ENCODE results near the gene HYAL4. TPM values are rescaled to one million over a fixed set of nuclear protein-coding genes. Genes with fewer than 3 reads are reported as not detected.
"Not testable (repeated sequence)": the region's sequence is repeated elsewhere in the genome, so short reads cannot be mapped to it uniquely, and the experiment has no call there.

The HYAL4 gene
- not detected in 2 replicates for total RNA-seq (2014; rRNA removed; shearing (Covaris generic))

DNA sequence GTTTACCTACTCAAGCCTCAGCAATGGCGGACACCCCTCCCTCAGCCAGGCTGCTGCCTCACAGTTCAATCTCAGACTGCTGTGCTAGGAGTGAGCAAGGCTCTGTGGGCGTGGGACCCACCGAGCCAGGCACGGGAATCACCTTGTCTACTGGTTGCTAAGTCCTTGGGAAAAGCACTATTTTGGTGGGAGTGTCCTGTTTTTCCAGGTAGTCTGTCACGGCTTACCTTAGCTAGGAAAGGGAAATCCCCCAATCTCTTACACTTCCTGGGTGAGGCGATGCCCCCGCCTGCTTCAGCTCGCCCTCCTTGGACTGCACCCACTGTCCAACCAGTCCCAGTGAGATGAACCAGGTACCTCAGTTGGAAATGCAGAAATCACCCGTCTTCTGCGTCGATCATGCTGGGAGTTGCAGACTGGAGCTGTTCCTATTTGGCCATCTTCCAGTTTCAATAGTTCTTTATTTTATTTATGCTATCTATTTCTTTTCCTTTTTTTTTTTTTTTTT is at the start of gene HYAL4:
HYAL4 (plus strand) TSS at position 458 of the 508 bp plus-strand sequence. CDS start 23,105 bp downstream, outside the sequence.
- no peaks in the 10 kb centered on the region for H3K27me3 ChIP-seq
- H3K27ac ChIP-seq: no peak within 1 kb of the TSS
- DNase-seq: no peak
- no peaks in the 10 kb centered on the region for H3K36me3 ChIP-seq
- no peaks in the 10 kb centered on the region for H3K9me3 ChIP-seq (replicated peaks)
- no peak within 1 kb of the TSS for H3K4me3 ChIP-seq
- H3K4me1 ChIP-seq: no peaks in the 10 kb centered on the region; the same call in 1 of the 2 replicates

- Histone ChIP-seq H3K9me3 (replicated peaks) (no peaks in the 10 kb centered on the region), H3K27me3 (no peaks in the 10 kb centered on the region), H3K4me1 (peaks cover 12% of the 10 kb centered on the region), H3K36me3 (no peaks in the 10 kb centered on the region), H3K27ac (no peak overlapping the region), H3K4me3 (no peak overlapping the region)
- DNase-seq: no peak
Observed at GRCh38 chr7:123795917-123796316, 49.1 kb upstream of the HYAL4 start.

DNA sequence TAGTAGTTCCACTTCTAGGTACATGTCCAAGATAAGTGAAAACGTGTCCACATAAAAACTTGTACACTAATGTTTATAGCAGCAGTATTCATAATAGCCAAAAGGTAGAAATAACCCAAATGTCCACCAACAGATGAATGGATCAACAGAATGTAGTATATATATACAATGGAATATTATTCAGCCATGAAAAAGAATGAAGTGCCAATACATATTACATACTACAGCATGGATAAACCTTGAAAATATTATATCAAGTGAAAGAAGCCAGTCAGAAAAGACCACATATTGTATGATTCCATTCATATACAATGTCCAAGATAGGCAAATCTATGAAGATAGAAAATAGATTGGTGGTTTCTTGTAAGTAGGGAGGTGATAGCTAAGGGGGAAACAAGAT is 48.4 kb upstream of the HYAL4 start:
- no peak overlapping the region for H3K27ac ChIP-seq
- H3K9me3 ChIP-seq (replicated peaks): no peaks in the 10 kb centered on the region
- no peak for DNase-seq
- no peak overlapping the region for H3K4me3 ChIP-seq
- H3K27me3 ChIP-seq: no peaks in the 10 kb centered on the region
- H3K4me1 ChIP-seq: peaks cover 12% of the 10 kb centered on the region
- no peaks in the 10 kb centered on the region for H3K36me3 ChIP-seq

DNA sequence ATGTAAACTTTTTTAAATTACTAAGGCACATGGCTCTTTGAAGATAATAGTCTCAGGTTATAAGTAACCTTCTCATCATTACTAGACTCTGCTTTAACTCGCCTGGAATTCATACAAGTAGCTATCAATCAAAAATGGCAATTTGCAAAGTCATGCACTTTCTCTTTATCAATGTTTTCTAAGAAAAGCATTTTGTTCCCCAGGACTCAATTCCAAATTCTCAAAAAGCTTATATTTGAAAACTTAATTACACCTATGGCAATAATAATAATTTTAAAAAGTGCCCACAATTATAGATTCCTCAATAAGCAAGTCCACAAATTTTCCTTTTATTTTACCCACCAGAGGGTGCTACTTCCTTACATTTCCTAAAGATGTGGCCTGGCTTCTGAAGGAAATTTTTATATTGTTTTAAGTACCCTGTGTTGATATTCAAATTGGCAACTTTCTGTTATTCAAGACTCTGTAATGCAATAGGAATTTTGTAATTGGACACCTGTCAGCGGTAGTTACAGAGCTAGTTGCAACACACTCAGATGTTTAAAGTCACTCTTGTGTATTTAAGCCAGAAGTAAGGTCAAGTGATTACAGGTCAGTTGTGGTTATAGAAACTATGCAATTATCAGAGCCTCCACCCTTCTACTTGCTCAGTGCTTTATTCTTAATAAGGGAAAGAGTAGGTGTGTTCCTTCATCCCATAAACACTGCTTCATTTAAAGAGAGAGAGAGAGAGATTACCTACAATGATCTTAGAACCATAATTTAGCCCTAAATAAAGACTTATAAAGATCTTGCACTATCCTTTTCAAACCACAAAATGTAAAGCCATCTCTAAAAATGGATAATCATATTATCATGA is 47.1 kb upstream of the HYAL4 start:
- no peak overlapping the region for H3K27ac ChIP-seq
- H3K27me3 ChIP-seq: no peaks in the 10 kb centered on the region
- DNase-seq: peak; percentile 6 to 62
- H3K4me1 ChIP-seq: peaks cover 12% of the 10 kb centered on the region
- H3K4me3 ChIP-seq: no peak overlapping the region
- no peaks in the 10 kb centered on the region for H3K36me3 ChIP-seq
- H3K9me3 ChIP-seq (replicated peaks): no peaks in the 10 kb centered on the region

- DNase-seq: peak in 1 of 2 experiments; percentile 4
Observed at GRCh38 chr7:123798532-123799188, 46.3 kb upstream of the HYAL4 start.

DNA sequence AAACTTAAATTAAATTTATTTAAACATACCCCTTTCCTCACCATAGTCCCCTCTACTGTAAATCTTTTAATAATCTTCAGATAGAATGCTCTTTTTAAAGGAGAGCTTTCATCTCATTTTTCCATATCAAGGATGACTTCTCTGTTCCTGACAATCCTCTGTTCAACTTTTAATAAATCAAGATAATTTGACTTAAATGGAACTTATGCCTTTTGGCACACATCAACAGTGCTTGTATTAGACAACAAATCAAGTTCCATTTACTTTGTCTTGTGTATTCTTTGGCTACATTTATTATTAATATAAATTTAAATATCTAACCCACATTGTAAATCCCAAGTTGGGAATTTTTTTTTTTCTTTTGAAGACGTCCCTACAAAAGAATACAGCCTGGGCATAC is 42.7 kb upstream of the HYAL4 start:
- Histone ChIP-seq H3K27me3 (no peaks in the 10 kb centered on the region), H3K27ac (no peak overlapping the region), H3K4me1 (peaks cover 22% of the 10 kb centered on the region), H3K9me3 (replicated peaks) (no peaks in the 10 kb centered on the region), H3K4me3 (no peak overlapping the region), H3K36me3 (no peaks in the 10 kb centered on the region)
- DNase-seq: no peak

More at GRCh38 chr7:123798532-123799188, 46.3 kb upstream of the HYAL4 start:
- no peaks in the 10 kb centered on the region for H3K9me3 ChIP-seq (replicated peaks)
- H3K27ac ChIP-seq: no peak overlapping the region
- H3K4me3 ChIP-seq: no peak overlapping the region
- no peaks in the 10 kb centered on the region for H3K27me3 ChIP-seq
- H3K36me3 ChIP-seq: no peaks in the 10 kb centered on the region
- peaks cover 13% of the 10 kb centered on the region for H3K4me1 ChIP-seq

DNA sequence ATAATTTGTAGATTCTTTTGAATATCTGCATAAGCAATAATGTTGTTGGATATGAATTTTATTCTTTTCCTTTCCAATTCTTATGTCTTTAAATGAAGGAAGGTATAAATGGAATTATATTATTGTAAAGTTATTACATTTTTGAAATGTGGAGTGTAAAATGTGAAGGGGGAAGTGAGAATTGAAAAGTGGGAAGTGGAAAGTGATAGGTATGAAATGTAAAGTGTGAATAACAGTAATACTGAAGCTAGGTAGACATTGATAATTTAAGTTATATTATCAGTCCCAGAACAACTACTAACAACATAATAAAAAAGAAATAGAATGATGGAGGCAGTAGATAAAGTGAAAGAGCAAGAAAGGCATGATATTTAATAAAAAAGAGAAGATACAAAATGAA is 39.7 kb upstream of the HYAL4 start:
- H3K9me3 ChIP-seq (replicated peaks): no peaks in the 10 kb centered on the region
- no peak overlapping the region for H3K27ac ChIP-seq
- H3K4me3 ChIP-seq: no peak overlapping the region
- no peaks in the 10 kb centered on the region for H3K36me3 ChIP-seq
- peaks cover 9% of the 10 kb centered on the region for H3K4me1 ChIP-seq
- no peak for DNase-seq
- no peaks in the 10 kb centered on the region for H3K27me3 ChIP-seq

DNA sequence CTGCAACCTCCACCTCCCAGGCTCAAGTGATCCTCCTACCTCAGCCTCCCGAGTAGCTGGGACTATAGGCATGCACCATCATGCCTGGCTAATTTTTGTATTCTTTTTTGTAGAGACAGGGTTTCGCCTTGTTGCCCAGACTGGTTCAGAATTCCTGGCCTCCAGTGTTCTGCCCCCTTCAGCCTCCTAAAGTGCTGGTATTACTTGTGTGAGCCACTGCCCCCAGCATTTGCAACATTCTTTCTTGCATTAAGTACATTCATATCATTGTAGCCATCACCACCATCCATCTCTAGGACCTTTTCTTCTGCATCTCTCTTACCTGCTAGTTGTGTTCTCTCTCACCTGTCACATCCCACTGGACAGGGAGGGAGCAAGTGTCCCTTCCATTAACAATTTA is 35.5 kb upstream of the HYAL4 start:
- Histone ChIP-seq H3K4me1 (peaks cover under 1% of the 10 kb centered on the region; the same call in 1 of the 2 replicates), H3K9me3 (replicated peaks) (no peaks in the 10 kb centered on the region), H3K27me3 (no peaks in the 10 kb centered on the region), H3K36me3 (no peaks in the 10 kb centered on the region), H3K4me3 (no peak overlapping the region), H3K27ac (no peak overlapping the region)
- no peak for DNase-seq

DNA sequence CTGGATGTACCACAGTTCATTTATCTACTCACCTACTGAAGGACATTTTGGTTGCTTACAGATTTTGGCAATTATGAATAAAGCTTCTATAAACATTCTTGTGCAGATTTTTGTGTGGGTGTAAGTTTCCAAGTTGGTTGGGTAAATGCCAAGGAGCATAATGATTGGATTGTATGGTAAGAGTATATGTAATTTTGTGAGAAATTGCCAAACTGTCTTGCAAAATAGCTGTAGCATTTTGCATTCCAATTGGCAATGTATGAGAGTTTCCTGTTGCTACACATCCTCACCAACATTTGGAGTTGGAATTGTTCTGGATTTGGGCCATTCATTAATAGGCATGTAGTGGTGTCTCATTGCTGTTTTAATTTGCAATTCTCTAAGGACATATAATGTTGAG is 33.9 kb upstream of the HYAL4 start:
- Histone ChIP-seq H3K4me1 (no peaks in the 10 kb centered on the region), H3K36me3 (no peaks in the 10 kb centered on the region), H3K4me3 (no peak overlapping the region), H3K27me3 (no peaks in the 10 kb centered on the region), H3K9me3 (replicated peaks) (no peaks in the 10 kb centered on the region), H3K27ac (no peak overlapping the region)
- no peak for DNase-seq

GRCh38 chr7:123816916-123817315 is 28.1 kb upstream of the HYAL4 start:
- Histone ChIP-seq H3K9me3 (replicated peaks) (no peaks in the 10 kb centered on the region), H3K27me3 (no peaks in the 10 kb centered on the region), H3K36me3 (no peaks in the 10 kb centered on the region), H3K4me1 (no peaks in the 10 kb centered on the region), H3K4me3 (no peak overlapping the region), H3K27ac (no peak overlapping the region)
- no peak for DNase-seq

- peak in 1 of 2 experiments; percentile 6 for DNase-seq
- H3K4me3 ChIP-seq: no peak overlapping the region
Observed at GRCh38 chr7:123819001-123819400, 26.0 kb upstream of the HYAL4 start.

DNA sequence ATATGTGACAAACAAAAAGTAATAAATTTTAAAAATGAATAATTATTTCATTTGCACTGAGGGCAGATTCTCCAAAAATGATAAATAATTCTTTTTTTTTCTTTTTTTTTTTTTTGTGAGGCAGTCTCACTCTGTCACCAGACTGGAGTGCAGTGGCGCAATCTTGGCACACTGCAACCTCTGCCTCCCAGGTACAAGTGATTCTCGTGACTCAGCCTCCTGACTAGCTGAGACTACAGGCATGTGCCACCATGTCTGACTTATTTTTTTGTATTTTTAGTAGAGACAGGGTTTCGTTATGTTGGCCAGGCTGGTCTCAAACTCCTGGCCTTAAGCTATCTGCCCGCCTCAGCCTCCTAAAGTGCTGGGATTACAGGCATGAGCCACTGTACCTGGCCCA is 25.2 kb upstream of the HYAL4 start:
- not testable (repeated sequence) for H3K27ac ChIP-seq; H3K4me3 ChIP-seq; H3K36me3 ChIP-seq; H3K27me3 ChIP-seq; H3K4me1 ChIP-seq; DNase-seq; H3K9me3 ChIP-seq (replicated peaks)

More at GRCh38 chr7:123819001-123819400, 26.0 kb upstream of the HYAL4 start:
- no peaks in the 10 kb centered on the region for H3K27me3 ChIP-seq
- no peaks in the 10 kb centered on the region for H3K9me3 ChIP-seq (replicated peaks)
- no peaks in the 10 kb centered on the region for H3K36me3 ChIP-seq
- no peak overlapping the region for H3K27ac ChIP-seq
- no peaks in the 10 kb centered on the region for H3K4me1 ChIP-seq

DNA sequence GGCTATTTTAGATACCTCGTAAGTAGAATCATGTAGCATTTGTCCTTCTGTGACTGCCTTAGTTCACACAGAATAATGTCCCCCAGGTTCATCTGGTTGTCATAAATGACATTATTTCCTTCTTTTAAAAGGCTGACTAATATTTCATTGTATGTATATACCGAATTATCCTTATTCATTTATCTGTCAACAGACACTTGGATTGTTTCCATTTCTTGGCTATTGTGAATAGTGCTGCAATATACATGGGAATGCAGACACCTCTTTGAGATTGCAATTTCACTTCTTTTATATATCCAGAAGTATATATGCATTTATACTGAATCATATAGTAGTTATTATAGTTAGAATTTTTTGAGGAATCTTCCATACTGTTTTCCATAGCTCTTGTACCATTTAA is 24.1 kb upstream of the HYAL4 start:
- Histone ChIP-seq H3K27ac (no peak overlapping the region), H3K4me1 (no peaks in the 10 kb centered on the region), H3K36me3 (no peaks in the 10 kb centered on the region), H3K27me3 (no peaks in the 10 kb centered on the region), H3K4me3 (no peak overlapping the region), H3K9me3 (replicated peaks) (no peaks in the 10 kb centered on the region)
- DNase-seq: no peak

DNA sequence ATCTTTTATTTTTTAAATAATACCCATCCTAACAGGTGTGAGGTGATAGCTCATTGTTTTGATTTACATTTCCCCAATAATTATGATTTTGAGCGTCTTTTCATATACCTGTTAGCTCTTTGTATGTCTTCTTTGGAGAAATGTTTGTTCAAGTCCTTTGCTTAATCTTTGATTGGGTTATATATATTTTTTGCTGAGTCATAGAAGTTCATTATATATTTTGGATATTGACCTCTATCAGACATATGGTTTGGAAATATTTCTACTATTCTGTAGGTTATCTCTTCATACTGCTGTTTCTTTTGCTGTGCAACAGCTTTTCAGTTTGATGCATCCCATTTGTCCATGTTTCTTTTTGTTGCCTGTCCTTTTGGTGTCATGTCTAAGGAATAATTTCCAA is 23.6 kb upstream of the HYAL4 start:
- H3K36me3 ChIP-seq: no peaks in the 10 kb centered on the region
- H3K27ac ChIP-seq: no peak overlapping the region
- DNase-seq: no peak
- no peaks in the 10 kb centered on the region for H3K4me1 ChIP-seq
- no peaks in the 10 kb centered on the region for H3K9me3 ChIP-seq (replicated peaks)
- H3K27me3 ChIP-seq: no peaks in the 10 kb centered on the region
- no peak overlapping the region for H3K4me3 ChIP-seq

All from SJCRH30 (cell line).